Activated gamma-delta T cell (primary cell): ENCODE measurements around the gene DPP6.
"Not testable (repeated sequence)": the region's sequence is repeated elsewhere in the genome, so short reads cannot be mapped to it uniquely, and the experiment has no call there.

Source experiments
- DNase-seq: peaks from one replicate; lab custom pipeline; 2025; lab: John Stamatoyannopoulos, UW

The DPP6 gene

GRCh38 chr7:154072395-154073181, 20.4 kb downstream of the DPP6 start:
- not testable (repeated sequence) for DNase-seq

GRCh38 chr7:154078523-154078922, 26.3 kb downstream of the DPP6 start:
- DNase-seq: not testable (repeated sequence)

GRCh38 chr7:154080249-154080648, 28.1 kb downstream of the DPP6 start:
- DNase-seq: not testable (repeated sequence)

- DNase-seq: not testable (repeated sequence)
Observed at GRCh38 chr7:154087037-154087725, 35.0 kb downstream of the DPP6 start.

- DNase-seq: not testable (repeated sequence)
Observed at GRCh38 chr7:154092093-154092492, 39.9 kb downstream of the DPP6 start.

- DNase-seq: not testable (repeated sequence)
Observed at GRCh38 chr7:154095201-154095600, 43.0 kb downstream of the DPP6 start.

GRCh38 chr7:154105063-154105462, 52.9 kb downstream of the DPP6 start:
- not testable (repeated sequence) for DNase-seq

- DNase-seq: not testable (repeated sequence)
Observed at GRCh38 chr7:154109615-154110014, 57.4 kb downstream of the DPP6 start.

- DNase-seq: not testable (repeated sequence)
Observed at GRCh38 chr7:154113732-154114351, 61.6 kb downstream of the DPP6 start.

GRCh38 chr7:154117411-154118390, 65.5 kb downstream of the DPP6 start:
- not testable (repeated sequence) for DNase-seq

- DNase-seq: not testable (repeated sequence)
Observed at GRCh38 chr7:154120825-154121224, 68.6 kb downstream of the DPP6 start.

- not testable (repeated sequence) for DNase-seq
Observed at GRCh38 chr7:154122720-154123119, 70.5 kb downstream of the DPP6 start.

GRCh38 chr7:154123397-154123796, 71.2 kb downstream of the DPP6 start:
- DNase-seq: not testable (repeated sequence)

- not testable (repeated sequence) for DNase-seq
Observed at GRCh38 chr7:154129142-154129541, 76.9 kb downstream of the DPP6 start.

GRCh38 chr7:154132617-154133016, 80.4 kb downstream of the DPP6 start:
- DNase-seq: not testable (repeated sequence)

- DNase-seq: not testable (repeated sequence)
Observed at GRCh38 chr7:154133703-154134277, 81.6 kb downstream of the DPP6 start.

GRCh38 chr7:154134698-154135097, 82.5 kb downstream of the DPP6 start:
- DNase-seq: not testable (repeated sequence)

GRCh38 chr7:154135646-154136045, 83.4 kb downstream of the DPP6 start:
- not testable (repeated sequence) for DNase-seq

- not testable (repeated sequence) for DNase-seq
Observed at GRCh38 chr7:154145922-154146706, 93.9 kb downstream of the DPP6 start.

- not testable (repeated sequence) for DNase-seq
Observed at GRCh38 chr7:154146707-154147038, 94.5 kb downstream of the DPP6 start.
